ENCODE results near the gene EMC6. TPM values are rescaled to one million over a fixed set of nuclear protein-coding genes. Genes with fewer than 3 reads are reported as not detected.

The EMC6 gene
- polyA plus RNA-seq, 1 donor = 39.8 TPM

DNA sequence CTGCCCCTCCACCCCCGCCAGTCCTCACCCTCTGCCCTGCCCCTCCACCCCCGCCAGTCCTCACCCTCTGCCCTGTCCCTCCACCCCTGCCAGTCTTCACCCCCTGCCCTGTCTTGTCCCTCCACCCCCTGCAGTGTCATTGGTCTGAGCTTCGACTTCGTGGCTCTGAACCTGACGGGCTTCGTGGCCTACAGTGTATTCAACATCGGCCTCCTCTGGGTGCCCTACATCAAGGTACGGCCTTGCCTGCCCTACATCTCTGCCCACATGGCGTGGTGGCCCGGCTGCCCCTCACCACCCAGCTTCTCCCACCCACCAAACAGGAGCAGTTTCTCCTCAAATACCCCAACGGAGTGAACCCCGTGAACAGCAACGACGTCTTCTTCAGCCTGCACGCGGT lies 12.3 kb upstream of the EMC6 start:
- DNase-seq (ENCODE audit: low read depth) = no peak

DNA sequence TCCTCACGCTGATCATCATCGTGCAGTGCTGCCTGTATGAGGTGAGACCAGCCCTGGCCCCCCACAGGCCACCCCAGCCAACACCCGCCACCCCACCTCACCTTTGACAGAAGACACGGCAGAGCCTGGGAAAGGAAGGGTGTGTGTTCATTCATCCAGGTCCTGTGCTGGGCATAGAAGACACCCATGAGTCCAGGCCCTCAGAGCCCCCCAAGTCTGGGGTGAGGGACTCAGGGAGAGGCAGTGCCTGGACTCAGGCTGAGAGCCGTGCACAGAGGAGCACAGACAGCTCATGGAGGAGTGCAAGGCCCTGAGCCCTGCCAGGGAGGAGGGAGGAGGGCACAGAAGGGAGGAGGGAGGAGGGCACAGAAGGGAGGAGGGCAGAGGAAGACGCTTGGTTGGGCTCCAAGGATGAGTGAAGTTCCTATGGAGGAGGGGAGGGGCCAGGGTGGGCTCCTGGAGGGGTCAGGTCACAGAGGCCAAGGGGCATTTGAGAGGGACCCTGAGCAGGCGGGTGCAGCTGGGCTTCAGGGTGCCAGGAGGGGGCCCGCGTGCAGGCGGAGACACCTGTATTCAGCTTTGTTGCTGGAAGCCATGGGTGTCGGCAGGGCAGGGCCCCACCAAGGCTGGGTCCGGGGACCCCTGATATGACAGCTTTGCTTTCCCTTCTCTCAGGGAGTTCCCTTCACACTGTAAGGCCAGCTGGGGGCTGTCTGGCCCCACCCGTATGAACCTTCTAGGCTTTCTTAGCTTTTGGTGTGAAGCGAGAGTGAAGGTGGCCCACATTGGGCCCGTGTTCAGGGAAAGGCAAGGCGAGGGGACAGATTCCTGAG lies 11.6 kb upstream of the EMC6 start:
- DNase-seq (ENCODE audit: low read depth) = no peak

DNA sequence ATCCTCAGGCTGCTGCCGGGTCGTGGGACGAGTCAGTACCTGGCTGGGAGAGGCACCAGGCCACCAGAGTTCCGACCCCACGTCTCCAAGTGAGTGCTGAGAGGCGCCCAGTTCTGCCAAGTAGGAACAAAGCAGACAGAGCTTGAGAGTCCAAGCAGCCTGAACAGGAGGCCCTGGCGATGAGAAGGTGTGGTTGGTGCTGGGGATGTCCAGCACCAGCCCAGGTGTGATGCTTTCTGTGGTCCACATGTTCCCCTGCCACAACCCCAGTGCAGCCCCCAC lies 11.1 kb upstream of the EMC6 start:
- no peak for DNase-seq (ENCODE audit: low read depth)

DNA sequence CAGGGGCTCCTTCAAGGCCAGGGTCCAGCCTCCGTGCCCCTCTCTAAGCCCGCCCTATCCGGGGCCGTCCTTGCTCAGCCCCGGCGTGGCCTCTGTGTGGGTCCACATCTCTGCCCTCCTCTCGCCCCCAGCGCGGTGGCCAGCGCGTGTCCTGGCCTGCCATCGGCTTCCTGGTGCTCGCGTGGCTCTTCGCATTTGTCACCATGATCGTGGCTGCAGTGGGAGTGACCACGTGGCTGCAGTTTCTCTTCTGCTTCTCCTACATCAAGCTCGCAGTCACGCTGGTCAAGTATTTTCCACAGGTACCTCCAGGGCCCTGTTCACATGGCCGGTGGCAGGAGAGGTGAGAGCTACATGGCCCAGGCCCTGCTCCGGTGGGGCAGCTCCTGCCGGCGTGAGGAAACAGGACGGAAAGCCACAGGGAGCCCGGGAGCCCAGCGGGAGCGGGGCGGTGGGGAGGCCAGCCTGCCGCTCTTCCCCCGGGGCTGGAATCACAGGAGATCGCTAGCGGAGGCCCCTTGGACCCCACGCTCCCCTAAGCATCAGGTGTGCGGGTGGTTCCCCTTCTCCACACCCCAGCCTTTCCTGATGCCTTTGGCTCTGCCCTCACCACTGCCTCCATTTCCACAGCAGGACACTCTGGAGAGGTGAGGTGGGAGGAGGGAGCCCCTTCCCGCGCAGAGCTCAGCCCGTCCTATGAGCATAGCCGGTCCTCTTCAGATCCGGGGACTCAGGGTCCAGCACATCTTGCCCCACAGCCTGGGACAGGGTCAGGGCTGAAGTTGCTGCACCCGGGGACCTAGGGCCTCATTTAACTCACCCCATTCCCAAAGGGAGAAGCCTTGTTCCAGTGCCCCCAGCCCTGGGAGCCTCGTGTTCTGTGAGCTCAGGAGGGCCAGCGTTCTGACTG lies 10.5 kb upstream of the EMC6 start:
- no peak for DNase-seq (ENCODE audit: low read depth)

DNA sequence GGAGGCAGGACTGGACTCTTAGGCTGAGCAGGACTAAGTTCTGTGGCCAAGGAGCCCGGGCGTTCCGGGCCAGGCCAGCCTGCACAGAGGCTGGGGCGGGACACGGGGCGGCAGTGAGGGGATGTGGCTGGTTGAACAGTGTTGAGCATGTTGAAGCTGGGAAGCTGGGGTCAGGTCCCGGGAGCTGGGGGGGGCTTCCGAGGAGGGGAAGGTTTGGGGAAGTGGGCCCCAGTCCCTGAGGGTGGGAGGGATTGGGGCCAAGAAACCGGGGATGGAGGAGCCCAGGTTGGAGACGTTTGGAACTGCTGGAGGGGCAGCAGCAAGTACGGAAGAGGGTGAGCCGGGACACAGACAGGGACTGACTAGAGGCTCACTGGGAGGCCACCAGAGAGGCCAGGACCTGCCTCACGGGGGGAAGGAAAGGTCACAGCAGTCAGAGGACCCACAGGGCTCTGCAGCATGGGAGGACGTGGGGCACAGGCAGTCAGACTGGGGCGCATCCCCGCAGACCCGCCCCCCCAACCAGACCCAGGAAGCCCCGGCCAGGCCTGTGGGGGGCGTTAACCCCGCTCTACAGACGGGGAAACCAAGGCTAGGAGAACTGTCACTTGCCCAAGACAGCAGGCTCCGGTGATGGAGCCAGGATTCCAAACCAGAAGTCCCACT lies 9.7 kb upstream of the EMC6 start:
- no peak for DNase-seq (ENCODE audit: low read depth)

DNA sequence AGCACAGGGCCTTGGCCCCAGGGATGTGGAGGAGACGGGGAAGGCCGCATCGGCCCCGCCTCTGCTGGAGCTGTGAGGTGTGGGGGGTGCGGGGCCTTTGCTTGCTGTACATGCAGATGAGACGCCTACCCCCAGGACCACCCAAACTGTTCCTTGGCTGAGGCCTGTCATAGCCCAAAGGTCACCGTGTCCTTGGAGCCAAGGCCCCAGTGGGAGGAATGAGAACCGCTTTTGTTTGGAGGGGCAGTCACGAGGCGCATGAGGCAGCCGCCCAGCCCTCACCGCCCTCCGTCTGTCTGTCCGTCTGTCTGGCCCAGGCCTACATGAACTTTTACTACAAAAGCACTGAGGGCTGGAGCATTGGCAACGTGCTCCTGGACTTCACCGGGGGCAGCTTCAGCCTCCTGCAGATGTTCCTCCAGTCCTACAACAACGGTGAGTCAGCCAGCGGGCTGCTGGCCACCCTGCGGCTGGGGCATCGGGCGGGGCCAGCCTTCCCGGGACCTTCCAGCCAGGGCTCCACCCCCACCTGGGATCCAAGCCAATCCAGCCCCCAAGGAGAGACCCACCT lies 9.0 kb upstream of the EMC6 start:
- no peak for DNase-seq (ENCODE audit: low read depth)

DNA sequence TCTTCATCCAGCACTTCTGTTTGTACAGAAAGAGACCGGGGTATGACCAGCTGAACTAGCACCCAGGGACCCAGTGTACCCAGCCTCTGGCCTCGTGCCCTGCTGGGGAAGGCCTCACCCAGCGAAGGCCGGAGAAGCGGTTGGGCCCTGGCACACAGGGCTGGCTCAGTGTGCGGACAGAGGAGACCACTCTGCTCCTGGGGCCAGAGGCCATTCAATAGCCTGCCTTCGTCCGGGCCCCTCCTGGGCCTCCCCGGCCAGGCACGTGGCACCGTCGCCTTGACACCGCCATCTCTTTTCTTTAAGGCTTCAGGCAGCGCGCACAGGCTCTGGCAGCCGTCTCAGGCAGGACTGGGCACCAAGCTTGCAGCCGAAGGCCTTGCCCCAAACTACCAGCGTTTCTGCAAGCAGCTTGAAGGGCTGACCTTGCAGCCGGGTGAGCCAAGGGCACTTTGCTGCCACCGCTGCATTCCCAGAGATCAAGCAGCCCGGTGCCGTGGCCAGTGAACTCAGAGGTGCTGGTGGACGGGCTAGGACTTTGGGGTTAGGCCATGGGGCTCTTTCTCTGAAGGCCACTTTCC lies 8.2 kb upstream of the EMC6 start:
- DNase-seq (ENCODE audit: low read depth) = no peak

DNA sequence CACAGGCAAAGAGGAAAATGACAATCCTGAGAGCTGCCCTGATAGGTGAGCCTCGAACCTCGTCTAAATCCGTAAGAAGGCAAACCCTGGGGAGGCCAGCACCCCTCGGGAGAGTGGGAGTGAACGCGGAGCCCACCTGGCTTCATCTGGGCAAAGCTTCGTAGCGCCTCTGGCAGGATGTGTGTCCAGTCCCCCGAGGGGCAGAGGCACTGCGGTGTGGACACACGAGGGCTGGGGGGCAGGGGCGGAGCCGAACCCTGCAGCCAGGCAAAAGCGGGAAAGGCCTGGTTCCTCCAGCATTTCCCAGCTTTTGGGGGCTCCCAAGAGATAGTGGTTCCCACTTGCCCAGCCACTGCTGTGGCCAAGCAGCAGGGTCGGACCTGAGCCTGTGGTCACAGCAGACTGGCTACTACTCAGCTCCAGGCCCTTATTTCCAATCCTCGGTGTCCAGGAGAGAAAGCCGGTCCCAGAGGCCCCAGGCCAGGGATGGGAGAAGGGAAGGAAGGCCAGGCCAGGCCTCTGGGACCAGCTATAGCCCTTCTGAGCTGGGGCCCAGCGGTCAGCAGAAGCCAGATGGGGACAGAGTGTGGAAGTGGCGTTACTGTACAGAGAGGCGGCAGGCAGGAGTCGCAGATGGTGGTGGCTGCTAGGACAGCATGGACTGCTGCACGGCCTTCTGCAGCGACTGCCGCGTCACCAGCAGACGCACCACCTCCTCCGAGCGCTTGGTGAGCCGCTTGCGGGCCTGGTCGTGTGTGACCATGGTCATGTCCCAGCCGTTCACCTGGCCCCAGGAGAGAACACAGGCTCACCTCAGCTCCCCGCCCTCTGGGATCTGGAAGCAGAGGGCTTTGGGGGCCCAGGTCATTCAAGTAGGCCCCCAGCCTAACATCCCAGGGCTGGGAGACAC lies 5.3 kb upstream of the EMC6 start:
- no peak for DNase-seq (ENCODE audit: low read depth)

DNA sequence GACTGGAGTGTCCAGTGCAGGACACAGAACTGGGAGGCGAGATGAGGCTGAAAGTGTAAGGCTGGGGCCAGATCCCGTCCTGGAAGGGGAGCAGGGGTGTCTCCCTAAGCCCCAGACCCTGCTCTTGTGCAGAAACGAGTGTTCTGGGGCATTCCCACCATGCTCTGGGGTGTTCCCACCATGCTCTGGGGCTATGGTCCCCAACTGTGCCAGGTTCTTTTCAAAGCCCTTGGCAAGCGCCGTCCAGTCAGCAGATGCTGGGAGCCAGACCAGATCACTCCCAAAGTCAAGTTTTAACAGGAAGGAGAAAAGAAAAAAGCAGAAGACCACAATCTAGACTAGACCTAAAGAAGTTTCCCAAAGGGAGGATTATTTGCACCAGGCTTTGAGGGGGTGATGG lies 2.8 kb upstream of the EMC6 start:
- no peak for DNase-seq (ENCODE audit: low read depth)

DNA sequence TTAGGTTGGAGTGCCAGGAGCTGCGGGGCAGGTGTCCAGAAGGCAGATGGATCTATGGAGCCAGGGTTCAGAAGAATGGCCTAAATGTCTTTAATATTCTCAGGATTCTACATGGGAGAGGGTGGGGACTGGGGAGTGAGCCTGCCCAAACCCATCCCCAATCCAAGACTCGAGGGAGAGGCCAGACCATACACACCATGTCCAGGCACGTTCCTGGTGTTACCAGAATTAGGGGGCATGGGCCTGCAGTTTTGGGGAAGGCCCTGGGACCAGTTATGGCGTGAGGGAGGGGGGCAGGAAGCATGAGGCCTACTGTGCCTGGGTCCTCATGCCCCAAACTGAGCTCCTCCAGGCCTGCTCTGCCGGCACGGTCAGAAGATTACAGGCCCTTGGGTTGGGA lies 2.1 kb upstream of the EMC6 start:
- no peak for DNase-seq (ENCODE audit: low read depth)

DNA sequence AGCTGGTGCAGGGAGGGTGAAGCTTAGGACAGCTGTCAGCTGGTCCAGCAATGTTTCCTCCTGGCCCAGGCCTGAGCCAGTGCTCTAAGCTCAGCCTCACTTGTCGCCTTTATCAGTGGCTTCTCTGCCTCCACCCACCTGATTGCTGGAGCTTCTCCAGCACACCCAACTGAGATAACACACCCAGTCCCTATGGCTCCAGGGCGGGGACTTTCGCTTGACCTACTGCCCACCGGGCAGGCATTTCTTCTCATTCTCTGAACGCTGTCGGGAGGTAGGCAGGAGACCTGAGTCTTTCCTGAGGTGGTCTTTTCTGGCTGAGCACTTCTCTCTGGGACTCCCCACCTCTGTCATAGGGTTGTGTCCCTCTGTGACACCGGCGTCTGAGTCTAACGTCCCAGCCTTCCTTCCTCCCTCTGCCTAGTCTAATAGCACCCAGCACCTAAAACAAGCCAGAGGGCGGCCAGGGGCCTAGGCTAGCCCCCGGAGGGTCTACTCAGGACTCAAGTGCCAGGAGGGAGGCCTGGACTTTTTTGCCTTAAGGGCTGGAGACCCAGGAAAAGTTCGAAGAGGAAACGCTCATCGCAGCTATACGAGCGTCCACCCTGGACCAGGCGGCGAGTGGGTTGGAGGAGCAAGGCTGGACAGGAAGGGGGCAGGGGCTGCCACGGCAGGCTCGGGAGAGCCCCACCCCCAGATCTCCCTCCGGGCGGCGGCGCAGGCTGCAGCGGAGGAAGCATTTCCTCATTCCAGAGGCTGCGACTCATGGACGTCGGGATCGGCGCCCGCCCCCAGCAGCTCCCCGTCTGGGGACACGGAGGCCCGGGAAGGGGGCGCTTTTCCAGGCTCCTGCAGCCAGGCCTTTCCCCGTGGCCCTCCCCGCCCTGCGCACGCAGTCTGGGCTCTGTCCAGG lies 990 bp upstream of the EMC6 start:
- DNase-seq (ENCODE audit: low read depth) = peak; percentile 69

DNA sequence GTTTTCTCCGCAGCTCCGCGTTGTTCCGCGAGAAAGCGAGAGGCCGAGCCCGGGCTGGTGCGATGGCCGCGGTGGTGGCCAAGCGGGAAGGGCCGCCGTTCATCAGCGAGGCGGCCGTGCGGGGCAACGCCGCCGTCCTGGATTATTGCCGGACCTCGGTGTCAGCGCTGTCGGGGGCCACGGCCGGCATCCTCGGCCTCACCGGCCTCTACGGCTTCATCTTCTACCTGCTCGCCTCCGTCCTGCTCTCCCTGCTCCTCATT lies 404 bp downstream of the EMC6 start:
- DNase-seq (ENCODE audit: low read depth) = no peak

DNA sequence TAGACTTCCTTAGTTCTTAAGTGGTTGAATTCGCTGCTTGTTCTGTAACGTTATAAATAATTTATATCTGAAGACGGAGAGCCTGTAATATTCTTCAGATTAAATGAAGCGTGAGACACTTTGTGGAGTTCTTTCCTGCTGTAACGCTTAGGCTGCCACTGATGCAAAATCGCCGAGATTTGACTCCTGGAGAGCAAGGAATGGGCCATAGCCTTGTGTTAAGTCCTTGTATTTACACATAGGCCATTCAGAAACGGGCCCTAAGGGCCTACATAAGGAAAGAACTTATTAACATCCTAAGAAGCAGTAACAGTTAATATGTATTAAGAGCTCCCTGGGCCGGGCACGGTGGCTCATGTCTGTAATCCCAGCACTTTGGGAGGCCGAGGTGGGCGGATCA lies 936 bp downstream of the EMC6 start:
- DNase-seq (ENCODE audit: low read depth) = no peak

DNA sequence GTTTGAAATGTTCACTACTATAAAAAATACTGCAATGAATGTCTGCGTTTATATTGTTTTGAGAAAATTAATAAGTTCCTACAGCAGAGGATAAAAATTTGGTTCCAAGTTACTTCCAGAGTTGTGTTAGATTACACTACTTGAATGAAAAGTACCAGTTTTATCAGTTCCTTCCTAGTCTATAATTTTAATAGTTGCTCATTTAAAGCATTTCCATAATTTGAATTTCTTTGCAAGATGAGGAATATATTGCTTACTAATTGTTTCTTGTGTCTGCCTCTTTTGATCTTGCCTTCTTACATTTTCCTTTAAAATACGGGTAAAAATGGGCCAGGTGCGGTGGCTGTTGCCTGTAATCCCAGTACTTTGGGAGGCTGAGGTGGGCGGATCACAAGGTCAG lies 4.0 kb downstream of the EMC6 start:
- no peak for DNase-seq (ENCODE audit: low read depth)

DNA sequence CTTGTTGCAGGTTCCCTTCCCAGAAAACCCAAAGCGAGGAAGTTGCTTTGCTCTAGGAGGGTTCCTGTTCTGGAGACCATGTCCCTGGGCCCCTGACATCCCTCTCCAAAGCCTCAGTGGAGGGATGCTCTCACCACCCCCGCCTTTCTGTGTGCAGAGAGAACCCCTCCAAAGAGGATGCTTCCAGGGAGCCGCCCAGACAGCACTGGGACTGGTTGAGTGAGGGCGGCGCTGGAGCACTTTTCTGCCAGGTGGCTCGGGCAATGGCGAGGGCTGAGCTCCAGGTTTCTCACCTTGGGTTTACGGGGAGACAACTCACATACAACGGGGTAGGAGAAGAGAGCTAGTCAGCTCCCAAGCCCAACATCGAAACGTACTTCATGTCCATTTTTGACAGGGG lies 7.3 kb downstream of the EMC6 start:
- no peak for DNase-seq (ENCODE audit: low read depth)

DNA sequence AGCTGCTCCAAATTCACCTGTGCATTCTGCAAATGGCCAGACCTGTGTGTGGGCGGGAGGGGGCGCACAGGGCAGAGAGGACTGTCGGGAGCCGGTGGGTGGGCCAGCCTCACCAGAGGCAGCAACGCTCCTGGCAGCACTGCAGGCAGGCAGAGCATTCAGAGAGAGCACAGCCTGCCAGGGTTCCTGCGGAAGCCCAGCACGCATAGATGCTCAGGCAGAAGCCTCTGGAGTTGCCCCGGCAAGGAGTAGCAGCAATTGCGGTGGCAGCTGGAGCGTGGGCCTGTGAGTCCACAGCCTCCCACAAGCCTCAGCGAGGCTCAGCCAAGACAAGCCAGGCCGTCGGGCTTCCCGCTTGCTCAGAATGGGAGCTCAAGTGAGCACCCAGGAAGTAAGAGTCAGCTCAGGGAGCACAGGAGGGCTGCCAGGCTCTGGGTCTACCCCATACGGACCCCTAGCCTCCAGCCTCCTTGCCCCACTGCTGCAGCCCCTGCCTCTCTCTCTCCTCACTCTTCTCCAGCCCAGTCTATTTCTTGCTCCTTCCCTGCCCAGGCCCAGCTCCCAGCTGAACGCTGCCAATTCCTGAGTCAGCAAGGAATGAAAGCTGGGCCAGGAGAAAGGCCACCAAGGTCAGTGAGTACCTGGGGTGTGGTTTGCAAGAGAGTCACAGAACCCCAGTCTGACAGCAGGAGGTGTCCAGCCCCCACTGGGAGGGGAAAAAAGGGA lies 9.6 kb downstream of the EMC6 start:
- DNase-seq (ENCODE audit: low read depth) = no peak

DNA sequence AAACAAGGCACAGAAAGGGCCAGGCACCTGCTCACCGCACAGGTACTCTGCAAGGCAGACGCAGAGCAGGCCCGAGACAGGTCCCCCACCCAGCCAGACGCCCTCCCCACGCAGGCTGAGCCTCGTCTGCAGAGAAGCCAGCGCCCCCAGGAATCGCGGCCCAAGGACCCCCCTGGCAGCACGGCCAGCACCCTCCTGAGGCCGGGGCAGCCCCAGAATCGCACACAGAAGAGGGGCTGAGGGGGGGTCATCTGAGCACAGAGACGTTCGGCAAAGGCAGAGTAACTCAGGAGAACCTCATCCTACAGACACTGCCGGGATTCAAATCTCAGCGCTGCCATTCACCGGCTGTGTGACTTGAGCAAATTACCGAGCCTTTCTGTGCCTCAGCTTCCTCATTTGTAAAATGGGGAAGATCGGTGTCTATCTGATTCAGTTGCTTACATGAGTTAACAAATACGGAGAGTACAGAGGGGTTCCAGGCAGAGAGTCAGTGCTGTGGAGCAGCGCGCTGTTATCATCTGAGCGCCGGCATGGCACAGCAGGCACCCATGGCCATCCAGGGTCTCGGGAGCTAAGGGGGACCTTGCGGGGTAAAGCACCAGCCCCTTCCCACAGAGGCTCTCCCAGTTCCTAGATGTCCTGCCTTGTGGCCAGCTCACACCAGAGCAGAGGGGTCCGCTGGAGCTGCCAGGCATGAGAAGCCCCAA lies 10.4 kb downstream of the EMC6 start:
- DNase-seq (ENCODE audit: low read depth) = no peak

DNA sequence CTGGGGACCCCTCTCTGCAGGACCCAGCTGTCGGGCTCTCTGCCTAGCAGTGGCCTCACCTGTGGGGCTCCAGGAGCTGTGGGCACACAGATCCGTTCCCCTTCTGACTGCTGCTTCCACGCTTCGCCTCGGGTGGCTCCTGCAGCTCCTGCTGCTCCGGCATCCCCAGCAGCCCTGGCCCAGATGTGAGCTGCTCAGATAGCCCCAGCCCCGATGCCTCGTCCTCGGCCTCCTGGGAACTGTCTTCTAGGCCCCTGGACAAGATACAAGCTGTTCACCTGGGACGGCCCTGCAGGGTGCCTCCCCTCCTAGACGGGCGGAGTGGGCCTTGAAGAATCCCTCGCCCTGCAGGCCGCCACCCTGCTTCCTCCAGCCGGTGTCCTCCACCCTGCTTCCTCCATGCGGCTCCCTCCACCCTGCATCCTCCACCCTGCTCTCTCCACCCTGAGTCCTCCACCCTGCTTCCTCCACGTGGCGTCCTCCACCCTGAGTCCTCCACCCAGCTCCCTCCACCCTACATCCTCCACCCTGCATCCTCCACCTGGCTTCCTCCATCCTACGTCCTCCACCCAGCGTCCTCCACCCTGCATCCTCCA lies 11.0 kb downstream of the EMC6 start:
- no peak for DNase-seq (ENCODE audit: low read depth)
